A673 (cell line): ENCODE data around the gene GREB1L. TPM values are rescaled to one million over a fixed set of nuclear protein-coding genes. Genes with fewer than 3 reads are reported as not detected.
"Not testable (repeated sequence)": the region's sequence is repeated elsewhere in the genome, so short reads cannot be mapped to it uniquely, and the experiment has no call there.

Experiments
- BruUV-seq: library from RNA; stranded (reverse); fragments of 400-500 nt; replicated peaks from 2 replicates; lab custom pipeline; 2021; lab: Mats Ljungman, UMichigan
- CTCF ChIA-PET: fragments of 300-600 bp; sonication (Branson Sonifier 250); formaldehyde crosslinking; loops from one replicate; lab custom pipeline; 2022; ENCODE audit warnings: antibody characterized with exemption; lab: Charles Lee
- POLR2A ChIA-PET: fragments of 300-600 bp; sonication (Branson Sonifier 250); formaldehyde crosslinking; loops from one replicate; lab custom pipeline; 2022; ENCODE audit warnings: antibody characterized with exemption; ENCODE audit not compliant: low non-redundant PET; lab: Charles Lee
- DNase-seq: peaks from one replicate; pipeline ENCODE4 v3.0.0-alpha.2; 2015; ENCODE audit warnings: low spot score
- H3K27ac ChIP-seq: fragments of 200-600 bp; sonication (generic); 2 replicates; pipeline ENCODE4 v1.5.1; 2016; ENCODE audit warnings: mixed run types, low read depth, mild to moderate bottlenecking, mixed read lengths, antibody characterized with exemption, low read length; ENCODE audit not compliant: poor library complexity, severe bottlenecking
- H3K27me3 ChIP-seq: fragments of 200-600 bp; sonication (generic); replicated peaks from 2 replicates; pipeline ENCODE4 v1.6.1; 2017; ENCODE audit warnings: mixed run types, low read depth, mild to moderate bottlenecking, mixed read lengths, antibody characterized with exemption, low read length; ENCODE audit not compliant: insufficient read depth, poor library complexity
- H3K36me3 ChIP-seq: fragments of 200-600 bp; sonication (generic); 2 replicates; pipeline ENCODE4 v1.6.1; 2016; ENCODE audit warnings: mixed run types, mild to moderate bottlenecking, mixed read lengths, antibody characterized with exemption, low read length; ENCODE audit not compliant: insufficient read depth, poor library complexity, severe bottlenecking
- H3K4me1 ChIP-seq: fragments of 200-600 bp; sonication (generic); 2 replicates; pipeline ENCODE4 v1.6.1; 2017; ENCODE audit warnings: mixed run types, mild to moderate bottlenecking, mixed read lengths, antibody characterized with exemption, low read length; ENCODE audit not compliant: insufficient read depth, poor library complexity, severe bottlenecking
- H3K4me3 ChIP-seq: fragments of 200-600 bp; sonication (generic); 2 replicates; pipeline ENCODE4 v1.5.1; 2016; ENCODE audit warnings: low read depth, mixed run types, mild to moderate bottlenecking, mixed read lengths, low read length; ENCODE audit not compliant: poor library complexity, severe bottlenecking
- H3K9me3 ChIP-seq: fragments of 200-600 bp; sonication (generic); 2 replicates; pipeline ENCODE4 v1.6.1; 2016; ENCODE audit warnings: mixed run types, low read depth, mild to moderate bottlenecking, mixed read lengths, antibody characterized with exemption, low read length; ENCODE audit not compliant: poor library complexity, severe bottlenecking
- EZH2 ChIP-seq: fragments of 200-600 bp; sonication (generic); IDR thresholded peaks from 2 replicates; pipeline ENCODE4 v1.6.1; 2017; ENCODE audit warnings: borderline replicate concordance, low read depth, mild to moderate bottlenecking, mixed read lengths, antibody characterized with exemption, low read length; ENCODE audit not compliant: poor library complexity, severe bottlenecking
- intact Hi-C: fragments of 100-400 bp; cut with micrococcal nuclease; formaldehyde crosslinking; loops from one replicate; pipeline ENCODE4 v1.10.0; 2022; ENCODE audit not compliant: unreplicated experiment
- total RNA-seq: library from RNA; stranded (reverse); gene quantifications from 2 replicates; pipeline ENCODE4 v1.2.3, GENCODE V29; 2021
- TF ChIP-seq, protein P1 (sequence below): fragments of 300-800, 200-600 bp; sonication (generic); conservative IDR thresholded peaks from 2 replicates; pipeline ENCODE4 v1.5.1; 2017; ENCODE audit warnings: low read depth, mild to moderate bottlenecking, antibody characterized with exemption, low read length, moderate library complexity, mixed read lengths

Gene GREB1L
- total RNA-seq, 1 experiment from 2014 or later: 0.04 TPM

- Histone ChIP-seq H3K4me3 (no peak overlapping the region), H3K27ac (no peak overlapping the region), H3K36me3 (no peaks in the 10 kb centered on the region), H3K9me3 (no peaks in the 10 kb centered on the region), H3K27me3 (no peaks in the 10 kb centered on the region), H3K4me1 (no peaks in the 10 kb centered on the region)
- CTCF ChIA-PET: no interaction called here
- intact Hi-C loops: no loop called here
- no peak for TF ChIP-seq EZH2
- TF ChIP-seq, protein P1, sequence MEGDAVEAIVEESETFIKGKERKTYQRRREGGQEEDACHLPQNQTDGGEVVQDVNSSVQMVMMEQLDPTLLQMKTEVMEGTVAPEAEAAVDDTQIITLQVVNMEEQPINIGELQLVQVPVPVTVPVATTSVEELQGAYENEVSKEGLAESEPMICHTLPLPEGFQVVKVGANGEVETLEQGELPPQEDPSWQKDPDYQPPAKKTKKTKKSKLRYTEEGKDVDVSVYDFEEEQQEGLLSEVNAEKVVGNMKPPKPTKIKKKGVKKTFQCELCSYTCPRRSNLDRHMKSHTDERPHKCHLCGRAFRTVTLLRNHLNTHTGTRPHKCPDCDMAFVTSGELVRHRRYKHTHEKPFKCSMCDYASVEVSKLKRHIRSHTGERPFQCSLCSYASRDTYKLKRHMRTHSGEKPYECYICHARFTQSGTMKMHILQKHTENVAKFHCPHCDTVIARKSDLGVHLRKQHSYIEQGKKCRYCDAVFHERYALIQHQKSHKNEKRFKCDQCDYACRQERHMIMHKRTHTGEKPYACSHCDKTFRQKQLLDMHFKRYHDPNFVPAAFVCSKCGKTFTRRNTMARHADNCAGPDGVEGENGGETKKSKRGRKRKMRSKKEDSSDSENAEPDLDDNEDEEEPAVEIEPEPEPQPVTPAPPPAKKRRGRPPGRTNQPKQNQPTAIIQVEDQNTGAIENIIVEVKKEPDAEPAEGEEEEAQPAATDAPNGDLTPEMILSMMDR: no peak
- no peak for DNase-seq
- BruUV-seq: no TSS peak
- POLR2A ChIA-PET: no interaction called here
Observed at GRCh38 chr18:21273568-21273967, 31.5 kb downstream of the GREB1L start.

- Histone ChIP-seq H3K27me3 (no peaks in the 10 kb centered on the region), H3K36me3 (no peaks in the 10 kb centered on the region), H3K4me3 (no peak overlapping the region), H3K9me3 (no peaks in the 10 kb centered on the region), H3K4me1 (no peaks in the 10 kb centered on the region), H3K27ac (no peak overlapping the region)
- no peak for DNase-seq
- ChIA-PET POLR2A (no interaction called here), CTCF (no interaction called here)
- no peak for TF ChIP-seq EZH2
- TF ChIP-seq, protein P1: no peak
- intact Hi-C loops: no loop called here
- BruUV-seq: no TSS peak
Observed at GRCh38 chr18:21275645-21276044, 33.6 kb downstream of the GREB1L start.

GRCh38 chr18:21277578-21277977 is 35.5 kb downstream of the GREB1L start:
- Histone ChIP-seq H3K9me3 (no peaks in the 10 kb centered on the region), H3K4me3 (no peak overlapping the region), H3K36me3 (no peaks in the 10 kb centered on the region), H3K4me1 (no peaks in the 10 kb centered on the region), H3K27ac (no peak overlapping the region), H3K27me3 (no peaks in the 10 kb centered on the region)
- ChIA-PET CTCF (no interaction called here), POLR2A (no interaction called here)
- BruUV-seq: no TSS peak
- TF ChIP-seq EZH2: no peak
- TF ChIP-seq, protein P1: no peak
- DNase-seq: no peak
- intact Hi-C loops: no loop called here

GRCh38 chr18:21278218-21278617 is 36.2 kb downstream of the GREB1L start:
- intact Hi-C loops, BruUV-seq, POLR2A ChIA-PET, H3K36me3 ChIP-seq, DNase-seq, H3K27me3 ChIP-seq, H3K4me1 ChIP-seq, CTCF ChIA-PET, H3K27ac ChIP-seq, H3K9me3 ChIP-seq, H3K4me3 ChIP-seq: not testable (repeated sequence)
